Testis (tissue), 3 donors: ENCODE measurements around the gene TBC1D22A. TPM values are rescaled to one million over a fixed set of nuclear protein-coding genes. Genes with fewer than 3 reads are reported as not detected.

Experiments used
- DNase-seq: peaks from one replicate; pipeline ENCODE4 v3.0.0-alpha.2; 2019
- H3K27ac ChIP-seq, 2 donors: fragments of 200-600 bp; sonication (generic); one replicate each; pipeline ENCODE4 v1.5.1; 2019
- H3K27me3 ChIP-seq: fragments of 200-600 bp; sonication (generic); one replicate; pipeline ENCODE4 v1.5.1; 2019
- H3K36me3 ChIP-seq: fragments of 200-600 bp; sonication (generic); one replicate; pipeline ENCODE4 v1.5.1; 2017; ENCODE audit warnings: low read depth; ENCODE audit errors: missing control alignments
- H3K4me1 ChIP-seq: fragments of 200-600 bp; sonication (generic); one replicate; pipeline ENCODE4 v1.5.1; 2019
- H3K4me3 ChIP-seq, 2 donors: fragments of 200-600 bp; sonication (generic); one replicate each; pipeline ENCODE4 v1.5.1; 2017 to 2019
- H3K9me3 ChIP-seq: fragments of 200-600 bp; sonication (generic); one replicate; pipeline ENCODE4 v1.5.1; 2017
- CTCF ChIP-seq, 3 experiments: fragments of 450-650 bp in 2 of 3; fragments of 200-600 bp in 1 of 3; sonication (generic) in 1 of 3; IDR thresholded peaks; one replicate each; pipeline ENCODE4 v1.5.1; 2016 to 2019; ENCODE audit warnings: antibody characterized with exemption in 3 of 3, mild to moderate bottlenecking in 2 of 3, moderate library complexity in 1 of 3
- POLR2A ChIP-seq: fragments of 450-650 bp; IDR thresholded peaks from one replicate; pipeline ENCODE4 v1.6.1; 2017; ENCODE audit warnings: antibody characterized with exemption, mild to moderate bottlenecking, moderate library complexity
- WGBS, 2 donors: methylation state at CpG; one replicate each; pipeline ENCODE4 v1.1.5; 2018; 5-methylcytosine and 5-hydroxymethylcytosine counted together
- intact Hi-C: fragments of 100-400 bp; cut with DNase I; formaldehyde crosslinking; loops from one replicate; pipeline ENCODE4 v1.15.1; 2023; ENCODE audit warnings: low total_unique reads
- polyA plus RNA-seq: library from polyadenylated mRNA; stranded (reverse); fragments of 350-450 nt; fragmentation: Illumina TruSeq; extraction: RNeasy Lipid Tissue Mini Kit (QIAGEN cat#74804); gene quantifications from one replicate; pipeline ENCODE4 v1.2.3, GENCODE V29; 2014; ENCODE audit warnings: low read depth, low replicate concordance; ENCODE audit not compliant: insufficient read depth
- total RNA-seq, 2 donors: library from RNA; depleted of rRNA; stranded (reverse); fragments of >200 nt; gene quantifications; one replicate each; pipeline ENCODE4 v1.2.3, GENCODE V29; 2016

The TBC1D22A gene
- total and polyA plus RNA-seq, 3 donors from 2014 or later = 16.6 to 32.8 (median 28.5) TPM

DNA sequence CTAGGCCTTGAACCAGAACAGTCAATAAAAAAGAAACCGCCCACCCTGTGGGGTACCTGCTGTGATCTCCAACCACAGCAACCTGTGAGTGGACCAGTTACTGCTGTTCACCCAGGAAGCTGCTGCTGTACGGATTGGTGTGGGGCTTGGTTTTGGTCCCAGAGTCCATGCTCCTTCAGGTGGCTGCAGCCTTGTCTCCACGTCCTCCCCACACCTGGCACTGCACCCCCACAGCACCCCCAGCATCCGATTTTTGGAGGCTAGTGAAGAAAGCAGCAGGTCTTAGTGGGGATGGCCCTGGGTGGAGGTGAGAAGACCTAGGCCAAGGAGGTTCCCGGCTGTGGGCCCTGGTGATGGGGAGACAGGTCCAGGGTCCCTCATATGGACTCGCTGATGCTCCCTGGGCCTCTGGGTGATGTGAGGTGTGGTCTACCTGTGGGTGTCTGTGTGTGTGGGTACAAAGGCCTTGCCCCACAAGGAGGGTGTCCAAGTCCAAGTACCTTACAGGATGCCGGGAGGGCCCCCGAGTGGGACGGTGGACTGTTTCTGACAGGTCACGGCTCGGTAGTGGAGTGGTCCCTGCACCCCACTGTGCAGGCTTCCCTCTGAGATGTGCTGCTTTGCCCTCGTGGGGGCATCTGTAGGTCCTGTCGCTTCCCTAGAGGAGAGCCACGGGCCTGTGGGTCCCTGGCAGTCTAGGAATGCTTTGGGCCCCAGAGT, 283.4 kb downstream of the TBC1D22A start:
- peaks cover 14% of the 10 kb centered on the region for H3K4me1 ChIP-seq
- H3K9me3 ChIP-seq = no peaks in the 10 kb centered on the region
- no peak overlapping the region for H3K4me3 ChIP-seq
- 92 to 96% methylated on average over 6 to 14 of the region's 14 CpGs for WGBS, 2 donors
- H3K27ac ChIP-seq = no peak overlapping the region
- intact Hi-C loops = no loop called here
- TF ChIP-seq POLR2A (no peak), CTCF (IDR thresholded peaks at IDR 0.05) (no peak)
- H3K36me3 ChIP-seq = no peaks in the 10 kb centered on the region
- no peaks in the 10 kb centered on the region for H3K27me3 ChIP-seq
- DNase-seq = no peak

- no peak overlapping the region for H3K27ac ChIP-seq
- DNase-seq = no peak
- intact Hi-C loops = no loop called here
- TF ChIP-seq CTCF (IDR thresholded peaks at IDR 0.05) = no peak
- TF ChIP-seq POLR2A = no peak
- H3K4me3 ChIP-seq = no peak overlapping the region
- no peaks in the 10 kb centered on the region for H3K9me3 ChIP-seq
- H3K4me1 ChIP-seq = peaks cover 15% of the 10 kb centered on the region
- 86 to 89% methylated on average over 8 to 10 of the region's 10 CpGs for WGBS, 2 donors
- no peaks in the 10 kb centered on the region for H3K36me3 ChIP-seq
- no peaks in the 10 kb centered on the region for H3K27me3 ChIP-seq
Measured at GRCh38 chr22:47046411-47047065, 284.1 kb downstream of the TBC1D22A start.

GRCh38 chr22:47047321-47048122, 285.1 kb downstream of the TBC1D22A start:
- H3K36me3 ChIP-seq = no peaks in the 10 kb centered on the region
- no peak for TF ChIP-seq CTCF (IDR thresholded peaks at IDR 0.05)
- TF ChIP-seq POLR2A = no peak
- no peaks in the 10 kb centered on the region for H3K9me3 ChIP-seq
- no peak overlapping the region for H3K4me3 ChIP-seq
- no peak overlapping the region for H3K27ac ChIP-seq
- intact Hi-C loops = no loop called here
- WGBS, 2 donors = 93 to 94% methylated on average over 11 to 13 of the region's 13 CpGs
- peaks cover 15% of the 10 kb centered on the region for H3K4me1 ChIP-seq
- no peak for DNase-seq
- H3K27me3 ChIP-seq = no peaks in the 10 kb centered on the region

DNA sequence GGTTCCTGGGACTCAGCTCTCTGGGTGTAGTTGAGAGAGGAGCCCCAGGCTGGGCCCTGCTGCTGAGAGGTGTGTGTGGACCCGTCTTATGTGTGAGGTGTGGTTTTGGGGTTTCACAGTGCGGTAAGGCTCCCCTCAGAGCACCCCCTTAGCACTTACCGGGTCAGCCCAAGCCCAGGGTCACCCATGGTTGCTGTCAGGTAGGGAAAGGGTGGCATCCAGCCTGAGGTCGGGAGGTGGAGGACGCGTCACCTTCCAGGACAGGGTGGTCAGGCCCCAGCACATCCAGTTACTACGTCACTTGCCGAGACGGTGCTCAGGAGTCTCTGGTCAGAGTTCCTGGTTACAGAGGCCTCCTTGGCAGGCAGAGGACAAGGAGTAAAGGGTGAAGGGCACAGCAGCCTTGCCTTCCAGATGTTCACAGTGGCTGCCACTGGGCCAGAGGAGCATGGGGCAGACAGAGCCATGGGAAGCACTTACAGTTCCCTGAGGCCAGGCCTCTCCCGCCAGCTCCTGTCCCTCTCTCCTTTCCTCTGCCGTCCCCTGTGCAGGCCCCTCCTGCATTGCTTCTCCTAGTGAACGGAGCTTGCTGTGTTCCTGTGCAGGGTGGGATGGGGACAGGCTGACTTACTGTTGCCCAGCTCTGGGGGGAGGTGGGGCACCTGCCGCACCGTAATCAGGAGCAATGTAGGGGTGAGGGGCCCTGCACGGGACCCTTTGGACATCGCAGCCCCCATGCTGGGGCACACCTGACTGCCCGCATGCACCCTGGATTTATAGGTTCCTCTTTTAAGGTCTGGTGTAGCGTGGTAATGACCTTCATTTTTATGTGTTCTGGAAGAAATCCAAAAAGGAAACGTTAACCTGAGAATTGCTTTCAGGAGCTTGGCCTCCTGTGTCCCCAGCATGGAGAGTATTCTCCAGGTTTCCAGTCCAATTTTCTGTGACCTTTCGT, 285.9 kb downstream of the TBC1D22A start:
- H3K9me3 ChIP-seq = no peaks in the 10 kb centered on the region
- H3K36me3 ChIP-seq = no peaks in the 10 kb centered on the region
- H3K27ac ChIP-seq = no peak overlapping the region
- H3K4me3 ChIP-seq = no peak overlapping the region
- no peaks in the 10 kb centered on the region for H3K27me3 ChIP-seq
- DNase-seq = no peak
- intact Hi-C loops = no loop called here
- 73 to 91% methylated on average over 11 to 20 of the region's 20 CpGs for WGBS, 2 donors
- H3K4me1 ChIP-seq = peaks cover 15% of the 10 kb centered on the region
- TF ChIP-seq CTCF (IDR thresholded peaks at IDR 0.05) (no peak), POLR2A (no peak)
